Neural crest cell (in vitro differentiated cells): Measurements from ENCODE around the gene ITGB8. TPM values are rescaled to one million over a fixed set of nuclear protein-coding genes. Genes with fewer than 3 reads are reported as not detected.
"Not testable (repeated sequence)": the region's sequence is repeated elsewhere in the genome, so short reads cannot be mapped to it uniquely, and the experiment has no call there.

Source experiments
- DNase-seq: peaks from one replicate; pipeline ENCODE4 v3.0.0; 2021; ENCODE audit warnings: low read depth, mixed read lengths, low spot score
- H3K27ac Mint-ChIP-seq: one replicate; pipeline ENCODE4 v1.8.0; 2021; ENCODE audit warnings: mild to moderate bottlenecking, mixed read lengths; ENCODE audit not compliant: unreplicated experiment
- H3K27me3 Mint-ChIP-seq: 2 replicates; pipeline ENCODE4 v1.8.0; 2021; ENCODE audit warnings: low read depth, mild to moderate bottlenecking, mixed read lengths
- H3K36me3 Mint-ChIP-seq: 2 replicates; pipeline ENCODE4 v1.8.0; 2021; ENCODE audit warnings: low read depth, mild to moderate bottlenecking, mixed read lengths
- H3K4me1 Mint-ChIP-seq: 2 replicates; pipeline ENCODE4 v1.8.0; 2021; ENCODE audit warnings: mixed read lengths
- H3K4me3 Mint-ChIP-seq: one replicate; pipeline ENCODE4 v1.8.0; 2021; ENCODE audit warnings: mild to moderate bottlenecking, mixed read lengths
- H3K9me3 Mint-ChIP-seq: 2 replicates; pipeline ENCODE4 v1.8.0; 2021; ENCODE audit warnings: mixed read lengths
- total RNA-seq: library from RNA; stranded (reverse); gene quantifications from 2 replicates; pipeline ENCODE4 v1.2.1, GENCODE V29; 2021
- TF ChIP-seq, protein P1 (sequence below): fragments of 200-600 bp; sonication (generic); conservative IDR thresholded peaks from 2 replicates; pipeline ENCODE4 v1.5.0; 2021; ENCODE audit warnings: antibody characterized with exemption, mild to moderate bottlenecking

Gene ITGB8
- total RNA-seq, 1 donor from 2014 or later, result 19.9 TPM

DNA sequence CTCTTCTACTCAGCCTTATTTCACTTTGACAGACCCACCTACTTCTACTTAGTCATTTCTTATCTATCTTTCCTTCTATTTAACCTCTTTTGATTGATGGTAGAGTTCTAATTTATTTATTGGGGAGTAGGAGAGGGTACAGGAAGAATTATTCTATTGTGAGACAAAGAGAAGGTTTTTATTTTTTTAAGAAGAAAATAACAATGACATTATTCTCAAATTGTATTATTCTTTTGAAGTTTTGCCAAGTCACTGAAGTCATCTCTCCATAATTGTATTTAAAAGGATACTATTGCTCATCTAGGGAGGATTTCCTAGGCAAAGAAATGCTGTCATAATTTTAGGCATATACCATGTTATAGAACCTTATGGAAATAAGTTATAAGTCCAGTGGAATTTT, 52.7 kb downstream of the ITGB8 start:
- Mint-ChIP-seq H3K4me3 (no peak overlapping the region), H3K27ac (no peak overlapping the region), H3K27me3 (no peaks in the 10 kb centered on the region), H3K9me3 (no peaks in the 10 kb centered on the region), H3K4me1 (no peaks in the 10 kb centered on the region), H3K36me3 (peaks cover 32% of the 10 kb centered on the region)
- no peak for DNase-seq
- TF ChIP-seq, protein P1, sequence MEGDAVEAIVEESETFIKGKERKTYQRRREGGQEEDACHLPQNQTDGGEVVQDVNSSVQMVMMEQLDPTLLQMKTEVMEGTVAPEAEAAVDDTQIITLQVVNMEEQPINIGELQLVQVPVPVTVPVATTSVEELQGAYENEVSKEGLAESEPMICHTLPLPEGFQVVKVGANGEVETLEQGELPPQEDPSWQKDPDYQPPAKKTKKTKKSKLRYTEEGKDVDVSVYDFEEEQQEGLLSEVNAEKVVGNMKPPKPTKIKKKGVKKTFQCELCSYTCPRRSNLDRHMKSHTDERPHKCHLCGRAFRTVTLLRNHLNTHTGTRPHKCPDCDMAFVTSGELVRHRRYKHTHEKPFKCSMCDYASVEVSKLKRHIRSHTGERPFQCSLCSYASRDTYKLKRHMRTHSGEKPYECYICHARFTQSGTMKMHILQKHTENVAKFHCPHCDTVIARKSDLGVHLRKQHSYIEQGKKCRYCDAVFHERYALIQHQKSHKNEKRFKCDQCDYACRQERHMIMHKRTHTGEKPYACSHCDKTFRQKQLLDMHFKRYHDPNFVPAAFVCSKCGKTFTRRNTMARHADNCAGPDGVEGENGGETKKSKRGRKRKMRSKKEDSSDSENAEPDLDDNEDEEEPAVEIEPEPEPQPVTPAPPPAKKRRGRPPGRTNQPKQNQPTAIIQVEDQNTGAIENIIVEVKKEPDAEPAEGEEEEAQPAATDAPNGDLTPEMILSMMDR, result no peak

GRCh38 chr7:20385126-20385525, 54.4 kb downstream of the ITGB8 start:
- H3K36me3 Mint-ChIP-seq, result peaks cover 34% of the 10 kb centered on the region

GRCh38 chr7:20388084-20388483, 57.4 kb downstream of the ITGB8 start:
- TF ChIP-seq, protein P1, result no peak
- no peaks in the 10 kb centered on the region for H3K27me3 Mint-ChIP-seq
- H3K27ac Mint-ChIP-seq, result no peak overlapping the region

More at GRCh38 chr7:20385126-20385525, 54.4 kb downstream of the ITGB8 start:
- Mint-ChIP-seq H3K27ac (no peak overlapping the region), H3K9me3 (no peaks in the 10 kb centered on the region), H3K4me1 (no peaks in the 10 kb centered on the region), H3K4me3 (no peak overlapping the region), H3K27me3 (no peaks in the 10 kb centered on the region)
- no peak for DNase-seq
- TF ChIP-seq, protein P1, result no peak

DNA sequence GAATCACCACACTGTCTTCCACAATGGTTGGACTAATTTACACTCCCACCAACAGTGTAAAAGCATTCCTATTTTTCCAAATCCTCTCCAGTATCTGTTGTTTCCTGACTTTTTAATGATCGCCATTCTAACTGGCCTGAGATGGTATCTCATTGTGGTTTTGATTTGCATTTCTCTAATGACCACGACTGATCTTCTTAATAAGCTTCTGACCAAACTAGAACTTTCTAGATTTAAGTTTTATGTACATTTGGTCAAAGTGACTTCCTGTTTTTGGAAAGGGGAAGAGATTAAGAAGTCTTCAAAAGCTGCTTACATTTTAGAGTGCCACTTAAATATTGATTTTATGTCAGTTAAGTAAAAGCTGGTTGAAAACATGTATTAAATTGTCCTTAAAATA, 58.5 kb downstream of the ITGB8 start:
- Mint-ChIP-seq H3K27ac (peak overlapping the region; percentile 54), H3K36me3 (peaks cover 21% of the 10 kb centered on the region)
- H3K27me3 Mint-ChIP-seq, H3K9me3 Mint-ChIP-seq, DNase-seq, H3K4me3 Mint-ChIP-seq, H3K4me1 Mint-ChIP-seq: not testable (repeated sequence)

More at GRCh38 chr7:20388084-20388483, 57.4 kb downstream of the ITGB8 start:
- H3K36me3 Mint-ChIP-seq, result peaks cover 21% of the 10 kb centered on the region
- H3K4me3 Mint-ChIP-seq, result no peak overlapping the region
- DNase-seq, result no peak
- H3K4me1 Mint-ChIP-seq, result no peaks in the 10 kb centered on the region
- no peaks in the 10 kb centered on the region for H3K9me3 Mint-ChIP-seq

GRCh38 chr7:20393021-20393610, 62.4 kb downstream of the ITGB8 start:
- H3K27me3 Mint-ChIP-seq, result no peaks in the 10 kb centered on the region
- TF ChIP-seq, protein P1, result no peak
- no peak overlapping the region for H3K27ac Mint-ChIP-seq
- peaks cover 23% of the 10 kb centered on the region for H3K36me3 Mint-ChIP-seq
- no peaks in the 10 kb centered on the region for H3K9me3 Mint-ChIP-seq
- no peaks in the 10 kb centered on the region for H3K4me1 Mint-ChIP-seq
- H3K4me3 Mint-ChIP-seq, result no peak overlapping the region
- DNase-seq, result no peak

DNA sequence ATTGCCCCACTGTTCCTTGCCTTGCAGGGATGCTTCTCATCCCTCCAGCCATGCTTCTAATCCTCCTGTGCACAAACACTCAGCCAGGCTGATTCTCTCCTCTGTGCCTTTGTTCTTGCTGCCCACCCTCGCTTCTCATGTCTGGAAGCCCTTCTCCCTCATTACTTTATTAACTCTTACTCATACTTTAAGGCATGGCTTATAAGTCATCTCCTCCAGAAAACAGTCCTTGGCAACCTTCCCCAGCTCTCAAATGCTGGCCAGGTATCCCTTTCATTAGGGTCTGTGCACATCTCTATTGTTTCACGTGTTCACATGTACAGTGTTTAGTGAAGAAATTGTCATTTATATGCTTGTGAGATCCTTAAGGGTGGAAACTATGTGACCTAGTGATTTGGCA, 62.9 kb downstream of the ITGB8 start:
- DNase-seq, result no peak
- TF ChIP-seq, protein P1, result no peak
- Mint-ChIP-seq H3K4me3 (no peak overlapping the region), H3K9me3 (no peaks in the 10 kb centered on the region), H3K27me3 (no peaks in the 10 kb centered on the region), H3K27ac (no peak overlapping the region), H3K4me1 (no peaks in the 10 kb centered on the region), H3K36me3 (peaks cover 22% of the 10 kb centered on the region)
